Fibroblast of skin of abdomen (primary cell): ENCODE data around the gene UTS2.
A peak's percentile ranks its signal among the peaks of the same experiment; 100 is the strongest.

Experiments
- DNase-seq: peaks from one replicate; pipeline ENCODE4 v3.0.0-alpha.2; 2013

UTS2 gene

GRCh38 chr1:7862211-7863060 is 9.6 kb upstream of the UTS2 start:
- no peak for DNase-seq

GRCh38 chr1:7861452-7861851 is 8.6 kb upstream of the UTS2 start:
- DNase-seq, result no peak

GRCh38 chr1:7860130-7860529 is 7.3 kb upstream of the UTS2 start:
- no peak for DNase-seq

GRCh38 chr1:7859406-7859805 is 6.5 kb upstream of the UTS2 start:
- no peak for DNase-seq

GRCh38 chr1:7857985-7858384 is 5.1 kb upstream of the UTS2 start:
- no peak for DNase-seq

GRCh38 chr1:7857000-7857399 is 4.1 kb upstream of the UTS2 start:
- DNase-seq, result no peak

- DNase-seq, result peak; percentile 21
Measured at GRCh38 chr1:7856345-7856744, 3.5 kb upstream of the UTS2 start.

GRCh38 chr1:7853684-7854026 is 790 bp upstream of the UTS2 start:
- no peak for DNase-seq

GRCh38 chr1:7850786-7851185 is 2.1 kb downstream of the UTS2 start:
- no peak for DNase-seq

GRCh38 chr1:7847599-7847998 is 5.3 kb downstream of the UTS2 start:
- peak; percentile 39 for DNase-seq

- DNase-seq, result no peak
Measured at GRCh38 chr1:7846656-7847055, 6.2 kb downstream of the UTS2 start.

- DNase-seq, result peak; percentile 2
Measured at GRCh38 chr1:7845761-7846160, 7.1 kb downstream of the UTS2 start.

GRCh38 chr1:7842517-7842916 is 10.3 kb downstream of the UTS2 start:
- DNase-seq, result no peak

GRCh38 chr1:7839526-7839925 is 13.3 kb downstream of the UTS2 start:
- no peak for DNase-seq

- DNase-seq, result no peak
Measured at GRCh38 chr1:7838714-7839113, 14.2 kb downstream of the UTS2 start.

- DNase-seq, result no peak
Measured at GRCh38 chr1:7833035-7833434, 19.8 kb downstream of the UTS2 start.

GRCh38 chr1:7831458-7831857 is 21.4 kb downstream of the UTS2 start:
- DNase-seq, result no peak

GRCh38 chr1:7827126-7827955 is 25.5 kb downstream of the UTS2 start:
- DNase-seq, result no peak

- no peak for DNase-seq
Measured at GRCh38 chr1:7826363-7826762, 26.5 kb downstream of the UTS2 start.

- no peak for DNase-seq
Measured at GRCh38 chr1:7824701-7825100, 28.2 kb downstream of the UTS2 start.

- DNase-seq, result no peak
Measured at GRCh38 chr1:7821282-7821681, 31.6 kb downstream of the UTS2 start.

GRCh38 chr1:7813677-7814373 is 39.0 kb downstream of the UTS2 start:
- no peak for DNase-seq

GRCh38 chr1:7811476-7811875 is 41.4 kb downstream of the UTS2 start:
- DNase-seq, result no peak
